NCI-H748 (cell line): ENCODE data around the gene ZDHHC17.

Experiments used
- DNase-seq: peaks from one replicate; lab custom pipeline; 2025; ENCODE audit not compliant: unreplicated experiment; lab: John Stamatoyannopoulos, UW

Gene ZDHHC17

GRCh38 chr12:76813972-76814371 is 50.1 kb downstream of the ZDHHC17 start:
- no peak for DNase-seq

GRCh38 chr12:76820888-76821482 is 57.1 kb downstream of the ZDHHC17 start:
- peak; percentile 10 for DNase-seq

GRCh38 chr12:76830436-76830835 is 66.5 kb downstream of the ZDHHC17 start:
- DNase-seq: no peak

- DNase-seq: no peak
Observed at GRCh38 chr12:76836633-76837032, 72.7 kb downstream of the ZDHHC17 start.

GRCh38 chr12:76847260-76847659 is 83.3 kb downstream of the ZDHHC17 start:
- DNase-seq: no peak

GRCh38 chr12:76848132-76848531 is 84.2 kb downstream of the ZDHHC17 start:
- DNase-seq: no peak

GRCh38 chr12:76852106-76852505 is 88.2 kb downstream of the ZDHHC17 start:
- no peak for DNase-seq

- no peak for DNase-seq
Observed at GRCh38 chr12:76855271-76855670, 91.4 kb downstream of the ZDHHC17 start.

GRCh38 chr12:76856018-76856644 is 92.2 kb downstream of the ZDHHC17 start:
- DNase-seq: no peak

GRCh38 chr12:76859611-76860010 is 95.7 kb downstream of the ZDHHC17 start:
- DNase-seq: no peak

- DNase-seq: no peak
Observed at GRCh38 chr12:76860256-76860655, 96.3 kb downstream of the ZDHHC17 start.

GRCh38 chr12:76863005-76863670 is 99.2 kb downstream of the ZDHHC17 start:
- DNase-seq: no peak

- DNase-seq: no peak
Observed at GRCh38 chr12:76863837-76864236, 99.9 kb downstream of the ZDHHC17 start.

- DNase-seq: no peak
Observed at GRCh38 chr12:76864791-76865400, 101.0 kb downstream of the ZDHHC17 start.

- DNase-seq: no peak
Observed at GRCh38 chr12:76866151-76866567, 102.2 kb downstream of the ZDHHC17 start.

GRCh38 chr12:76866726-76867125 is 102.8 kb downstream of the ZDHHC17 start:
- DNase-seq: no peak

GRCh38 chr12:76871082-76871481 is 107.2 kb downstream of the ZDHHC17 start:
- DNase-seq: no peak

- no peak for DNase-seq
Observed at GRCh38 chr12:76871742-76872141, 107.8 kb downstream of the ZDHHC17 start.

- DNase-seq: no peak
Observed at GRCh38 chr12:76872415-76872814, 108.5 kb downstream of the ZDHHC17 start.

GRCh38 chr12:76874027-76874426 is 110.1 kb downstream of the ZDHHC17 start:
- DNase-seq: no peak

GRCh38 chr12:76874491-76875190 is 110.7 kb downstream of the ZDHHC17 start:
- no peak for DNase-seq
